Motor neuron (in vitro differentiated cells): ENCODE results near the gene ENDOD1. TPM values are rescaled to one million over a fixed set of nuclear protein-coding genes. Genes with fewer than 3 reads are reported as not detected.
"Not testable (repeated sequence)": the region's sequence is repeated elsewhere in the genome, so short reads cannot be mapped to it uniquely, and the experiment has no call there.

Source experiments
- ATAC-seq, 8 experiments: fragments of 200-7000 bp; cut with Tn5 transposase; replicated peaks in 6 of 8; 2 replicates each; pipeline ENCODE4 v1.8.0; 2021; ENCODE audit warnings: mild to moderate bottlenecking in 8 of 8, moderate library complexity in 8 of 8
- H3K27ac ChIP-seq, 2 donors: fragments of 250-450 bp; sonication (Bioruptor Pico); 2 replicates each; pipeline ENCODE4 v1.9.0; 2021; ENCODE audit warnings: antibody characterized with exemption in 2 of 2, mild to moderate bottlenecking in 2 of 2, moderate library complexity in 1 of 2
- H3K4me1 ChIP-seq, 2 donors: fragments of 250-450 bp; sonication (Bioruptor Pico); replicated peaks in 1 of 2; 2 replicates each; pipeline ENCODE4 v1.6.1; 2021; ENCODE audit warnings: antibody characterized with exemption in 2 of 2, mild to moderate bottlenecking in 2 of 2, moderate library complexity in 1 of 2
- H3K4me3 ChIP-seq, 5 donors: fragments of 250-450 bp; sonication (Bioruptor Pico); 2 replicates each; pipeline ENCODE4 v1.9.0; 2021; ENCODE audit warnings: antibody characterized with exemption in 5 of 5, mild to moderate bottlenecking in 5 of 5, moderate library complexity in 4 of 5
- WGBS, 10 experiments: fragments of 450-650 bp; shearing (Covaris generic); methylation state at CpG; one replicate each; pipeline ENCODE4 v1.0.0; 2022; 5-methylcytosine and 5-hydroxymethylcytosine counted together
- in situ Hi-C, 9 experiments: fragments of 400-800 bp; cut with MboI; loops; one replicate each; pipeline ENCODE4 v1.15.0; 2021; ENCODE audit warnings: low sequenced_read_pairs in 9 of 9, low pct_unique_long_range_greater_than_20kb in 2 of 9; ENCODE audit not compliant: unreplicated experiment in 9 of 9
- total RNA-seq, 8 experiments: library from RNA; unstranded; fragments of 300-600 nt; gene quantifications; 2 replicates each; pipeline versions ENCODE4 v1.2.3 to v1.2.4, GENCODE V29; 2022

The ENDOD1 gene
- total RNA-seq, 8 experiments from 2014 or later: 6.2 to 65.2 (median 8.6) TPM

DNA sequence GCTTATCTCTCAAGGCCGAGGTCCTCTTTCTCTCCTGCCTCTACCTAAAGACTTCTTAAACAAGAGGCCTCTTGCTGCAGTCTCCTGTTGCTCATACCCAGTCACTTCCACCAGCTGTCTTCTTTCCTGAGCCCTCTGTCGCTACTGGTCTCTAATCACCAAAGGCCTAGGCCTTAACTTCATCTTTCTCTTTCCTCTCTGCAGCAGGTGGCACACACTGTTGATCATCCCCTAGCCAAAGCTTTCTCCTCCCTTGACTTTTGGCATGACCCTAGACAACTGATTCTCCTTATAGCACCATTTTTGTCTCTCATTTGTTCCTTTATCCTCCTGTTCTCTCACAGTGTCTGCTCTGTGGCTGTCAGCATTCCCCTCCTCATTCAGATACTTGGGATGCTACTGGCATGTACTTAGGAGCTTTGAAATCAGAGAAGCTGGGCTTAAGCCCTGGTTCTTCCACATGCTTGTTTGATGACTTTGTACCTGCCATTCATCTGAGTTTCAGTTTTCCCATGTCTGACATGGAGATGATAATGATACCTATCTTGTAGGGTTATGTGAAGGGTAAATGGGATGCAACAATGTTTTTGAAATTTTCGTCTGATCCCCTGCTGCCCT is 22.4 kb downstream of the ENDOD1 start:
- WGBS, 10 experiments: 0 to 100% (median 84%) methylated on average over 1 to 3 of the region's 3 CpGs; no CpG with 5 or more reads in 1 of the 10 experiments
- no peak overlapping the region for H3K27ac ChIP-seq
- no peak overlapping the region for H3K4me3 ChIP-seq
- ATAC-seq: no peak
- in situ Hi-C loops: no loop called here
- no peaks in the 10 kb centered on the region for H3K4me1 ChIP-seq

- in situ Hi-C loops: no loop called here
- Histone ChIP-seq H3K27ac (no peak overlapping the region), H3K4me3 (no peak overlapping the region), H3K4me1 (no peaks in the 10 kb centered on the region)
- WGBS, 10 experiments: 88 to 100% (median 100%) methylated on average over 1 of the region's 1 CpG; no CpG with 5 or more reads in 3 of the 10 experiments
- no peak for ATAC-seq
These were observed 26.0 kb downstream of the ENDOD1 start for GRCh38 chr11:95115597-95115996.

DNA sequence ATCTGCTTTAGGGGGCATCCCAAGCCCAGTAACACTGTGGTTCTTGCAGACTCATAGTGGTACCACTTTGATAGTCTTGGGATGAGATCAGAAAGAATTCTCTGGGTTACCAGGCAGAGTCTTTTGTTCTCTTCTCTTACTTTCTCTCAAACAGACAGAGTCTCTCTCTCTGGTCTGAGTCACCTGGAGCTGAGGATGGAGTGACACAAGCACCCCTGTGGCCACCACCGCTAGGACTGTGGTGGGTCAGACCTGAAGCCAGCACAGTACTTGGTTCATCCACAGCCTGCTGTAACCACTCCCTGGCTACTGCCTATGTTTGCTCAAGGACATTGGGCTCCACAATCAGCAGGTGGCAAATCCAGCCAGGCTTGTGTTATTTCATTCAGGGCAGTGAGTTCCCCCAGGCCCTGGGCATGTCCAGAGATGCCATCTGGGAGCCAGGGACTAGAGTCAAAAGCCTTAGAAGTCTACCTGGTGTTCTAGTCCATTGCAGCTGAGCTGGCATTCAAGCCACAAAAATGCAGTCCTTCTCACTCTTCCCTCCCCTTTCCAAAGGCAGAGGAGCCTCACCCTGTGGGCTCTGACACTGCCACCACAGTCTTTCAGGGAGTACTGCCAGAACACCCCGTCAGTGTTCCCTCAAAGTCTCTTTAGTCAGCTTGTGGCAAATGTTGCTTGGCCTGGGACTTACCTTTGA is 29.9 kb downstream of the ENDOD1 start:
- ATAC-seq: no peak
- WGBS, 10 experiments: 40 to 100% (median 60%) methylated on average over 1 of the region's 2 CpGs; no CpG with 5 or more reads in 5 of the 10 experiments
- in situ Hi-C loops: no loop called here
- H3K4me1 ChIP-seq: peaks cover 0 to 12% of the 10 kb centered on the region in 2 donors
- no peak overlapping the region for H3K4me3 ChIP-seq
- H3K27ac ChIP-seq: no peak overlapping the region

DNA sequence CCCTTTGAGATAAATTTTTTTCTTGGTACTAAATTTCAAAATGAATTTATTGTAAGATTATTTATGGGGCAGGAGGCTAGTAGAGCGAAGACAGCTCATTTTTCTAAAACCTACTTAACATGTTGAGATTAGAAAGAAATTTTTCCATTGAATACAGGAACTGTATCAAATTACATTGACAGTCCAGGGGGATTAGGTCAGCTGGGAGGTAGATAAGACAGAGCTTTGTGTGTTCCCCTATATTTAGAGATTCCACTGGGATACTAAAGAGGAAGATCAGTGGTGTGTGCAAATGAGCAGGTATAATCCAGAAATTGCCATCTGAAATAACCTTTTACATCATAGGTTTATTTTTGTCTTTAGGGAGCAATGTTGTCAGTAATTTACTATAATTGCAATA is 32.1 kb downstream of the ENDOD1 start:
- in situ Hi-C loops: no loop called here
- Histone ChIP-seq H3K27ac (no peak overlapping the region), H3K4me3 (no peak overlapping the region), H3K4me1 (peaks cover 0 to 12% of the 10 kb centered on the region in 2 donors)
- WGBS, 10 experiments: 56 to 100% (median 89%) methylated on average over 1 of the region's 1 CpG; no CpG with 5 or more reads in 2 of the 10 experiments
- ATAC-seq: peak in 5 of 8 experiments; percentile 51 to 84 (median 76)

DNA sequence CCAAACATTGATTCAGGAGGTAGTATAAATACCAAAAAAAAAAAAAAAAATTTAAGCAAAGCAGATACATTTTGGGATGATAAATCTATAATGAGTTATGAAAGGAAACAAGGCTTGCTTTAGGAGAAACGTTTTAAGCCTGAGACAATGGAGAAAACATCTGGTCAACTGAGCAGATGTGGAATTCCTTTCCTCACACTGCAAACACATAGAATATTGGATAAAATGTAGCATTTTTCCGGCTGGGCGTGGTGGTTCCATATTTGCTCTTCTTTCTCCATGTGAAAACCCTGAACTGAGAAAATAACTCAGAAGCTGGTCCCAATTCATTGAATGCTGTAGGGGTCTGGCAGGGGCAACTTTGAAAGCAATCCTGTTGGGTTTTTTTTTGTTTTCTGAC is 33.9 kb downstream of the ENDOD1 start:
- Histone ChIP-seq H3K4me1 (peaks cover 0 to 12% of the 10 kb centered on the region in 2 donors), H3K27ac (no peak overlapping the region), H3K4me3 (no peak overlapping the region)
- WGBS, 10 experiments: 24 to 95% (median 67%) methylated on average over 1 to 3 of the region's 3 CpGs; no CpG with 5 or more reads in 2 of the 10 experiments
- ATAC-seq: peak in 1 of 8 experiments; percentile 22
- in situ Hi-C loops: no loop called here

- no peak for ATAC-seq
- Histone ChIP-seq H3K27ac (no peak overlapping the region), H3K4me1 (no peaks in the 10 kb centered on the region), H3K4me3 (no peak overlapping the region)
- WGBS, 10 experiments: 40 to 100% (median 80%) methylated on average over 1 to 3 of the region's 3 CpGs; no CpG with 5 or more reads in 5 of the 10 experiments
- in situ Hi-C loops: no loop called here
These were observed 39.0 kb downstream of the ENDOD1 start for GRCh38 chr11:95128602-95129001.

DNA sequence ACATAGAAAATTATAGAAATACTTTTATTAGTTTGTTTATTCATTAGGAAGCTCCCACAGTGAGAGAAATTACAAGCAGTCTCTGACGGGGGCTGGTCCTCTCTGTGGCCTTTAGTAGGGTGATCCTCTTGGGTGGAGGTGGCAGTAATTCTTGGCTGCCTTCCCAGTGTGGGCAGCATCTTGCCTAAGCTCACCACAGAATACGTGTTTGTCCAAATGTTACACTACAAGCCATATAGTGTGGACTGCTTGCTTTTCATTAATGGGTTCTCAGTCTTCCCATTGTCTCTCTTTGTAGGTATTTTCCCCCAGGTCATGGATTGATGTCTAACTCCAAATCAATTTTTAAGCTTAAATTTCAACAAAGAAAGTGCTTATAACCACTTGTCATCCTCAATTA is 43.3 kb downstream of the ENDOD1 start:
- Histone ChIP-seq H3K4me3 (no peak overlapping the region), H3K27ac (no peak overlapping the region), H3K4me1 (no peaks in the 10 kb centered on the region)
- ATAC-seq: no peak
- 0 to 100% (median 80%) methylated on average over 1 to 2 of the region's 2 CpGs; no CpG with 5 or more reads in 2 of the 10 experiments for WGBS, 10 experiments
- in situ Hi-C loops: no loop called here

DNA sequence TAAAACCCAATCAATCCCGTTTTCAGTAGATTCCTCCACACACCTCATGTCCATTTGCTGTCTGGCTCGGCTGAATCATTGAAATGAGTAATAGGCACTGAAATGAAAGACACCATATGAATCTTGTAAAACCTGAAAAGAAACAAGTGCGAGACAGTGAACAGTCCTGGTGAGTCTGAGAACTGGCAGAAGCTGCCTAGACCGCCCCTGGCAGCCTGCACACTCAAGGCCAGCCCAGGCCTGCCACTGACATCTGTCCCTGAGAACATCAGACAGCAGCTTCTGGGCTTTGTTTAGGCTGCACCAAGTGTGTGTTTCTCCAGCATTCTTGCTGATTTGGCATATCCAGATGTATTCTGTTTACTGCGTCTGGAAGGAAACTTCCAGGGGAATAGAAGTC is 44.8 kb downstream of the ENDOD1 start:
- peak in 7 of 8 experiments; percentile 68 to 81 (median 76) for ATAC-seq
- in situ Hi-C loops: no loop called here
- WGBS, 10 experiments: 3 to 93% (median 70%) methylated on average over 2 to 5 of the region's 5 CpGs; no CpG with 5 or more reads in 1 of the 10 experiments
- Histone ChIP-seq H3K27ac (no peak overlapping the region), H3K4me1 (no peaks in the 10 kb centered on the region), H3K4me3 (no peak overlapping the region)

DNA sequence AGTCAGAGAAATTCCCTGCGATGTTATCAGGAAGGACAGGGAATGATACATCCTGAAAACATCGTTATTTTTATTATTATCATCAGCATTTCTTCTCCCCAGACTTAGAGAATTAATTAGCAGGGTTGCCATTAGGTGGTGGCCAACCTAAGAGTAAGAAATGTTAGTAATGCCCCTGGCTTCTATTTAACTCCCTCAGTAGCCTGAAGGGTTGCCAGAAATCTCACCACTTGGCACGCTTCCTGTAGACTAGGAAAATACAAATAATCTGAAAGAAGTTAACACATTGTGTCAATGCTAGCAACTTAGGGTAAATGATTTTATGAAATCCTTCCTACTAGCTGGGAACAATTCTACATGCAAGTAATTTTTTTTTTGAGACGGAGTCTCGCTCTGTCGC is 45.5 kb downstream of the ENDOD1 start:
- Histone ChIP-seq H3K27ac (no peak overlapping the region), H3K4me3 (no peak overlapping the region), H3K4me1 (no peaks in the 10 kb centered on the region)
- WGBS, 10 experiments: 0 to 100% (median 87%) methylated on average over 1 to 5 of the region's 6 CpGs; no CpG with 5 or more reads in 2 of the 10 experiments
- in situ Hi-C loops: no loop called here
- ATAC-seq: no peak

GRCh38 chr11:95135880-95136279 is 46.2 kb downstream of the ENDOD1 start:
- H3K4me1 ChIP-seq: no peaks in the 10 kb centered on the region
- no peak overlapping the region for H3K4me3 ChIP-seq
- no peak overlapping the region for H3K27ac ChIP-seq
- in situ Hi-C loops: no loop called here
- ATAC-seq: no peak
- 90 to 100% (median 94%) methylated on average over 2 of the region's 2 CpGs; no CpG with 5 or more reads in 5 of the 10 experiments for whole genome bisulfite sequencing, 10 experiments

DNA sequence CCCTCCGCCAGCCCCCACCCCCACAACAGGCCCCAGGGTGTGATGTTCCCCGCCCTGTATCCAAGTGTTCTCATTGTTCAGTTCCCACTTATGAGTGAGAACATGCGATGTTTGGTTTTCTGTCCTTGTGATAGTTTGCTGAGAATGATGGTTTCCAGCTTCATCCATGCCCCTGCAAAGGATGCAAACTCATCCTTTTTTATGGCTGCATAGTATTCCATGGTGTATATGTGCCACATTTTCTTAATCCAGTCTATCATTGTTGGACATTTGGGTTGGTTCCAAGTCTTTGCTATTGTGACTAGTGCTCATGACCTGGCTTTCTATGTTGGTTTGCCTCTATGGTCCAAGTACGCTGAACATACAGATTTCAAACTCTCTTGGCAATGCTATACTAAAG is 47.1 kb downstream of the ENDOD1 start:
- H3K27ac ChIP-seq, ATAC-seq, H3K4me3 ChIP-seq, in situ Hi-C loops, H3K4me1 ChIP-seq: not testable (repeated sequence)
- WGBS, 10 experiments: 86 to 100% (median 98%) methylated on average over 1 to 2 of the region's 4 CpGs; no CpG with 5 or more reads in 6 of the 10 experiments

- no peak for ATAC-seq
- H3K27ac ChIP-seq: no peak overlapping the region
- H3K4me1 ChIP-seq: no peaks in the 10 kb centered on the region
- H3K4me3 ChIP-seq: no peak overlapping the region
- in situ Hi-C loops: no loop called here
These were observed 47.7 kb downstream of the ENDOD1 start for GRCh38 chr11:95137299-95137698.

GRCh38 chr11:95138448-95138847 is 48.8 kb downstream of the ENDOD1 start:
- Histone ChIP-seq H3K4me3 (no peak overlapping the region), H3K27ac (no peak overlapping the region), H3K4me1 (no peaks in the 10 kb centered on the region)
- 17 to 74% (median 38%) methylated on average over 1 to 2 of the region's 2 CpGs for WGBS, 10 experiments
- in situ Hi-C loops: no loop called here
- peak in 5 of 8 experiments; percentile 59 to 71 (median 63) for ATAC-seq
